Naive thymus-derived CD4-positive, alpha-beta T cell (primary cell): ENCODE measurements around the gene FAAH. TPM values are rescaled to one million over a fixed set of nuclear protein-coding genes. Genes with fewer than 3 reads are reported as not detected.

Experiments used
- ATAC-seq: fragments of 150-1000 bp; cut with Tn5 transposase; 2 replicates; pipeline ENCODE4 v1.10.0; 2021; ENCODE audit warnings: mild to moderate bottlenecking, moderate library complexity
- CTCF ChIA-PET: fragments of 350-600 bp; sonication (Branson Sonifier 250); formaldehyde crosslinking; loops from one replicate; lab custom pipeline; 2021; ENCODE audit warnings: antibody characterized with exemption; lab: Charles Lee
- POLR2A ChIA-PET: fragments of 350-600 bp; sonication (Branson Sonifier 250); formaldehyde crosslinking; loops from one replicate; lab custom pipeline; 2021; ENCODE audit warnings: antibody characterized with exemption, inconsistent platforms; lab: Charles Lee
- DNase-seq, 9 donors: peaks; one replicate each; pipeline versions ENCODE4 v3.0.0 to v3.0.0-alpha.2; 2020 to 2022; ENCODE audit warnings: mixed read lengths in 1 of 9
- H3K27ac ChIP-seq: one replicate; pipeline ENCODE4 v1.7.0; 2013; ENCODE audit warnings: mild to moderate bottlenecking, low read depth, low read length, moderate library complexity
- H3K27me3 ChIP-seq, 2 donors: one replicate each; pipeline ENCODE4 v1.7.0; 2013; ENCODE audit warnings: low read length in 2 of 2, mild to moderate bottlenecking in 2 of 2, moderate library complexity in 2 of 2; ENCODE audit not compliant: control insufficient read depth in 2 of 2, insufficient read depth in 2 of 2
- H3K36me3 ChIP-seq, 3 experiments: 1 replicate in 2 of 3; 2 replicates in 1 of 3; pipeline ENCODE4 v1.7.0; 2013; ENCODE audit warnings: low read length in 3 of 3, mild to moderate bottlenecking in 3 of 3, moderate library complexity in 1 of 3; ENCODE audit not compliant: insufficient read depth in 3 of 3, control insufficient read depth in 2 of 3
- H3K4me1 ChIP-seq, 2 donors: one replicate each; pipeline ENCODE4 v1.7.0; 2013; ENCODE audit warnings: low read length in 2 of 2, mild to moderate bottlenecking in 2 of 2, moderate library complexity in 1 of 2; ENCODE audit not compliant: control insufficient read depth in 2 of 2, insufficient read depth in 2 of 2
- H3K4me3 ChIP-seq: 2 replicates; pipeline ENCODE4 v1.7.0; 2013; ENCODE audit warnings: mild to moderate bottlenecking, low read length
- H3K9me3 ChIP-seq, 3 experiments: 1 replicate in 2 of 3; 2 replicates in 1 of 3; pipeline ENCODE4 v1.7.0; 2013; ENCODE audit warnings: low read length in 3 of 3; ENCODE audit not compliant: control insufficient read depth in 2 of 3
- H3K27ac Mint-ChIP-seq, 9 donors: one replicate each; pipeline ENCODE4 v1.8.0; 2020 to 2022; ENCODE audit warnings: mixed read lengths in 9 of 9, mild to moderate bottlenecking in 8 of 9, moderate library complexity in 5 of 9, inconsistent platforms in 2 of 9
- H3K27me3 Mint-ChIP-seq, 5 donors: one replicate each; pipeline ENCODE4 v1.8.0; 2021 to 2022; ENCODE audit warnings: mixed read lengths in 5 of 5, mild to moderate bottlenecking in 1 of 5
- H3K36me3 Mint-ChIP-seq, 5 donors: one replicate each; pipeline ENCODE4 v1.8.0; 2020 to 2022; ENCODE audit warnings: mixed read lengths in 5 of 5, mild to moderate bottlenecking in 3 of 5, inconsistent platforms in 1 of 5
- H3K4me1 Mint-ChIP-seq, 7 donors: one replicate each; pipeline ENCODE4 v1.8.0; 2020 to 2022; ENCODE audit warnings: mixed read lengths in 7 of 7, mild to moderate bottlenecking in 3 of 7, inconsistent platforms in 1 of 7
- H3K4me3 Mint-ChIP-seq, 10 donors: one replicate each; pipeline ENCODE4 v1.8.0; 2020 to 2022; ENCODE audit warnings: mild to moderate bottlenecking in 10 of 10, mixed read lengths in 10 of 10, moderate library complexity in 6 of 10, inconsistent platforms in 2 of 10
- H3K9me3 Mint-ChIP-seq, 11 donors: one replicate each; pipeline ENCODE4 v1.8.0; 2020 to 2022; ENCODE audit warnings: mixed read lengths in 11 of 11, mild to moderate bottlenecking in 4 of 11, inconsistent platforms in 1 of 11, moderate library complexity in 1 of 11
- intact Hi-C, 2 donors: fragments of 100-400 bp; cut with micrococcal nuclease; formaldehyde crosslinking; loops; one replicate each; pipeline ENCODE4 v1.15.1; 2023
- polyA plus RNA-seq, 2 donors: library from polyadenylated mRNA; unstranded; fragments of 300-500 nt; fragmentation: Illumina TruSeq; gene quantifications; one replicate each; pipeline ENCODE4 v1.2.3, GENCODE V29; 2021
- total RNA-seq, 6 experiments: library from RNA in 5 of 6; stranded (reverse) in 5 of 6; gene quantifications; 1 replicate in 5 of 6; 2 replicates in 1 of 6; pipeline ENCODE4 v1.2.3 and lab custom pipeline; 2021 to 2026

The FAAH gene
- total and polyA plus RNA-seq, 7 experiments from 2014 or later: 1.6 to 17.1 (median 8.3) TPM

DNA sequence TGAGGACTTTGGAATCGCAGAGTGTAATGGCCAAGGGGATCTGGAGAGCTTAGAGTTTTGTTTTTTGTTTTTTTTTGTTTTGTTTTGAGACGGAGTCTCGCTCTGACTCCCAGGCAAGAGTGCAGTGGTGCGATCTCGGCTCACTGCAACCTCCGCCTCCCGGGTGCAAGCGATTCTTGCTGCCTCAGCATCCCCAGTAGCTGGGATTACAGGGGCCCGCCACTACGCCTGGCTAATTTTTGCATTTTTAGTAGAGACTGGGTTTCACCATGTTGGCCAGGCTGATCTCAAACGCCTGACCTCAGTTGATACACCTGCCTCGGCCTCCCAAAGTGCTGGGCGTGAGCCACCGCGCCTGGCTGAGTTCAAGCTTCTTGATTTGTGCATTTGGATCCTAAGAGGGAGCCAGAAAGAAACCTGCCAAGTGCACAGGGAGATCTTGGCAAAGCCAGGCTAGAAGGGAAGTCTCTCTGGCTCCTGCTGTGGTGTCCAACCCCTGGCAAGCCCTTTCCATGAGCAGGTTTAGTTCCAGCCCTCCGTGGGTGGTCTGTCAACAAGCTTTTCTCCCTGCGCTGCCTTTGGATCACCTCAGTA, 852 bp downstream of the FAAH start:
- POLR2A ChIA-PET: no interaction called here
- Mint-ChIP-seq H3K4me3 (peak overlapping the region; percentile 70 to 93 (median 80)), H3K27ac (peak overlapping the region in 3 of 9 donors; percentile 57 to 86 (median 63))

DNA sequence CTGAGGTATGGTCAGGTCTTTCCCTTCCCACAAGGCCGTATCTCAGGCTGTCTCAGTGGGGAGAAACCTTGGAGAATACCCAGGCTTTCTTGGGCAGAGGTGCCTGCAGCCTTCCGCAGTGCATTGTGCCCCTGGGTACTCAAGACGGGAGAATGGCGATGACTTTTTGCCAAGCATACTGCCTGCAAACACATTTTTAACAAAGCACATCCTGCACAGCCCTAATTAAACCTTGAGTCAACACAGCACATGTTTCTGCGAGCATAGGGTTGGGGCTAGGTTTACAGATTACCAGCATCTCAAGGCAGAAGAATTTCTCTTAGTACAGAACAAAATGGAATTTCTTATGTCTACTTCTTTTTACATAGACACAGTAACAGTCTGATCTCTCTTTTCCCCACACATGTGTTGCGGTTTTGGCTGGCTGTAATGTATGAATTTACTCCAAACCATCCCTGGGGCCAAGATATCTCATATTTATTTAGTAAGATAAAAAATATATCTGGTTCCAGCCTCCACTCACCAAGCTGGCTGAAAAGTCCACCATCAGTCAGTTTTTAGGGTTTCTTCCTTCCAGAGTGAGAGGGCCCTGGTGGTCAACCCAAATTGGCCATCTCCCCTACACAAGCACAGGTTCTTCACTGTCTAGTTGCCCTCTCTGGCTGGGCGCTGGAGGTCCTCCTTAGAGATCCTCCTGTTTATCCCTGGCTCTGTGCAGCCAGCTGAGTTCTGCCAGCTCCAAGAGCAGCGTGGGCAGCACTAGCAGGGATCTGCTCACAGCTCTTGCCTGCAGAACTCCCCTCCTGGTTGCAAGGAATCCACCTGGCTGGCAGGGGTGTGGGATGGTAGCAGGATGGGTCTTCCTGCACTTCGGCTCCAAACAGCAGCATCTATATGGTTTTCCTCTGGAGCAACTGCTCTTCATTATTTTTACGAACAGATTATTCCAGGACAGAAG, 2.6 kb downstream of the FAAH start:
- ChIA-PET POLR2A (no interaction called here), CTCF (no interaction called here)
- ATAC-seq: no peak
- DNase-seq: no peak
- no peaks in the 10 kb centered on the region for H3K36me3 ChIP-seq
- intact Hi-C loops: no loop called here
- H3K27me3 ChIP-seq: no peaks in the 10 kb centered on the region
- H3K27ac ChIP-seq: no peak overlapping the region
- peaks cover 4 to 14% (median 13%) of the 10 kb centered on the region in 5 donors for H3K36me3 Mint-ChIP-seq
- H3K9me3 Mint-ChIP-seq: peaks cover 0 to 18% (median 10%) of the 10 kb centered on the region in 11 donors
- H3K4me3 ChIP-seq: no peak overlapping the region
- no peaks in the 10 kb centered on the region for H3K4me1 ChIP-seq
- peaks cover 25 to 48% (median 32%) of the 10 kb centered on the region in 5 donors for H3K27me3 Mint-ChIP-seq
- no peak overlapping the region for H3K27ac Mint-ChIP-seq
- H3K4me1 Mint-ChIP-seq: peaks cover 0 to 35% (median 17%) of the 10 kb centered on the region in 7 donors
- H3K9me3 ChIP-seq: peaks cover 0 to 14% (median 0%) of the 10 kb centered on the region in 3 experiments
- peak overlapping the region in 2 of 10 donors; percentile 6 to 21 for H3K4me3 Mint-ChIP-seq

More for the DNA sequence above, 852 bp downstream of the FAAH start:
- peaks cover 0 to 20% (median 10%) of the 10 kb centered on the region in 11 donors for H3K9me3 Mint-ChIP-seq
- no peak for DNase-seq
- no peak for ATAC-seq
- H3K9me3 ChIP-seq: peaks cover 0 to 14% (median 0%) of the 10 kb centered on the region in 3 experiments
- peaks cover 4 to 20% (median 13%) of the 10 kb centered on the region in 5 donors for H3K36me3 Mint-ChIP-seq
- H3K4me1 ChIP-seq: no peaks in the 10 kb centered on the region
- no peaks in the 10 kb centered on the region for H3K27me3 ChIP-seq
- no peak overlapping the region for H3K27ac ChIP-seq
- peak overlapping the region; percentile 43 for H3K4me3 ChIP-seq
- intact Hi-C loops: no loop called here
- peaks cover 0 to 29% (median 11%) of the 10 kb centered on the region in 7 donors for H3K4me1 Mint-ChIP-seq
- CTCF ChIA-PET: interaction anchor here (0.6 kb wide), 1 partner anchor 9 kb away, joined by 3 read pairs; no protein-coding TSS in a partner anchor
- no peaks in the 10 kb centered on the region for H3K36me3 ChIP-seq
- peaks cover 25 to 46% (median 32%) of the 10 kb centered on the region in 5 donors for H3K27me3 Mint-ChIP-seq

- Mint-ChIP-seq H3K4me3 (no peak overlapping the region), H3K27me3 (peaks cover 11 to 26% (median 14%) of the 10 kb centered on the region in 5 donors), H3K4me1 (peaks cover 0 to 29% (median 13%) of the 10 kb centered on the region in 7 donors)
Measured at GRCh38 chr1:46399307-46399706, 5.2 kb downstream of the FAAH start.

GRCh38 chr1:46400421-46400820, 6.3 kb downstream of the FAAH start:
- DNase-seq (no peak), ATAC-seq (no peak)
- intact Hi-C loops: no loop called here
- Histone ChIP-seq H3K4me1 (no peaks in the 10 kb centered on the region), H3K36me3 (no peaks in the 10 kb centered on the region), H3K9me3 (no peaks in the 10 kb centered on the region), H3K27me3 (no peaks in the 10 kb centered on the region), H3K27ac (no peak overlapping the region), H3K4me3 (no peak overlapping the region)
- POLR2A ChIA-PET: no interaction called here
- CTCF ChIA-PET: interaction anchor here (0.5 kb wide), 1 partner anchor 25 kb away, joined by 3 read pairs; no protein-coding TSS in a partner anchor
- no peak overlapping the region for H3K4me3 Mint-ChIP-seq
- peak overlapping the region in 1 of 9 donors; percentile 86 for H3K27ac Mint-ChIP-seq
- peaks cover 0 to 6% (median 0%) of the 10 kb centered on the region in 5 donors for H3K36me3 Mint-ChIP-seq
- peaks cover 0 to 18% (median 11%) of the 10 kb centered on the region in 7 donors for H3K4me1 Mint-ChIP-seq
- peaks cover 2 to 17% (median 7%) of the 10 kb centered on the region in 5 donors for H3K27me3 Mint-ChIP-seq
- no peaks in the 10 kb centered on the region for H3K9me3 Mint-ChIP-seq

More at GRCh38 chr1:46399307-46399706, 5.2 kb downstream of the FAAH start:
- ATAC-seq: no peak
- Histone ChIP-seq H3K4me3 (no peak overlapping the region), H3K27ac (no peak overlapping the region), H3K27me3 (no peaks in the 10 kb centered on the region), H3K36me3 (no peaks in the 10 kb centered on the region), H3K9me3 (no peaks in the 10 kb centered on the region), H3K4me1 (no peaks in the 10 kb centered on the region)
- ChIA-PET POLR2A (no interaction called here), CTCF (no interaction called here)
- DNase-seq: no peak
- Mint-ChIP-seq H3K9me3 (no peaks in the 10 kb centered on the region), H3K27ac (no peak overlapping the region), H3K36me3 (peaks cover 0 to 6% (median 0%) of the 10 kb centered on the region in 5 donors)
- intact Hi-C loops: no loop called here

DNA sequence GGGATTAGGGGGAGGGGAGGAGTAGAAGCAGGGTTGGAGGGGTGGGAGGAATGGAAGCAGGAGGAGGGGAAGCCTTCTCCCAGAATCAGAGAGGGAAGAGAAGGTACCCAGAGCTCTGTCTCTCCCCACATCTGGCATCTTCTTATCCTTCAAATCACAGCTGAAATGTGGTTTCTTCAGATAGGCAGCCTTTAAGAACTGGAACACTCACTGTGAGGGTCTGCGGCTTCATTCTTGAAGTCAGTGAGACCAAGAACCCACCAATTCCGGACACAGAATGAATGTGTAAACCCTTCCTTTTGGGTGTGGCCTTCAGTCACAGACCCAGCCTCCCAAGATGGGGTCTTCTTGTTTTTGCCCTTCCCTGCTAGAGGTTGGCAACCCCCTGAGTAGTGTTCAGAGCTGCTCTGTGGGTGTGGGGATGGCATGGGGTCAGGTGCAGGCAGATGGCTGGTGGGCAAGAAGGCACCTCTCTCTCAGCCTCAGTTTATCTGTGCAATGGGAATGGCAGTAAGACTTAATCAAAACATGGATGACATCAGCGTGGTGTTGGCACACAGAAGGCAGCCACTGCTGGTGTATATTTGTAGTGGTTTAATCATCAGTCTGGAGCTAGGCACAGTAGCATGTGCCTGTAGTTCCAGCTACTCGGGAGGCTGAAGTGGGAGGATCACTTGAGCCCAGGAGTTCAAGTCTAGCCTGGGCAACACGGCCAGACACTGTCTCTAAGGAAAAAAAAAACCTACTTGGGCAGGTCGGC, 7.2 kb downstream of the FAAH start:
- H3K9me3 ChIP-seq: no peaks in the 10 kb centered on the region

More for the DNA sequence above, 7.2 kb downstream of the FAAH start:
- H3K27ac ChIP-seq: no peak overlapping the region
- H3K36me3 Mint-ChIP-seq: peaks cover 0 to 6% (median 0%) of the 10 kb centered on the region in 5 donors
- no peaks in the 10 kb centered on the region for H3K4me1 ChIP-seq
- ATAC-seq (no peak), DNase-seq (no peak)
- no peaks in the 10 kb centered on the region for H3K9me3 Mint-ChIP-seq
- no peak overlapping the region for H3K4me3 Mint-ChIP-seq
- peaks cover 0 to 13% (median 10%) of the 10 kb centered on the region in 7 donors for H3K4me1 Mint-ChIP-seq
- H3K36me3 ChIP-seq: no peaks in the 10 kb centered on the region
- intact Hi-C loops: no loop called here
- ChIA-PET POLR2A (no interaction called here), CTCF (interaction anchor here (0.5 kb wide), 1 partner anchor 26 kb away, joined by 3 read pairs; no protein-coding TSS in a partner anchor)
- H3K4me3 ChIP-seq: no peak overlapping the region
- H3K27me3 Mint-ChIP-seq: peaks cover 0 to 8% (median 0%) of the 10 kb centered on the region in 5 donors
- no peaks in the 10 kb centered on the region for H3K27me3 ChIP-seq
- no peak overlapping the region for H3K27ac Mint-ChIP-seq
